Measurements from ENCODE around the gene MGMT.

The MGMT gene

GRCh38 chr10:129627442-129627841, 160.4 kb downstream of the MGMT start:
- no peak for DNase-seq

GRCh38 chr10:129628823-129629222, 161.8 kb downstream of the MGMT start:
- no peak for DNase-seq

GRCh38 chr10:129629911-129630310, 162.9 kb downstream of the MGMT start:
- no peak for DNase-seq

DNA sequence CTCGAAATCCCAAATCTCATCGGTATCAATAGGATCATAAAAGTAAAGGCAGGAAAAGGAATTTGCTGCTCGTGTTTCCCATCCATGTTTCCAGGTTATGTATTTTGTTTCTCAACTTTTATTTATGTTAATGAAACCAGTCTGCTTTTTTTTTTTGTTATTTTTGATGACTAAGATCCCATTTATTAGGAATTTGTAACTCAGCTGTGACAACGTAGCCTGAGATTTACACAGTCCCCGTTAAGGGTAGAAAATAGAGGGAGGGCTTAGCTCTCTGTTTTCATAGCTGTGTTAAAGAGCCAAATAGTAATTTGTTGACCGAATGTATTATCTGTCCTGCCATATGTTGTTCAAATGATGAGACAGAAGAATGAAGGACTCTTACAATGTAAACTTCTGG, 164.0 kb downstream of the MGMT start:
- no peak for DNase-seq

DNA sequence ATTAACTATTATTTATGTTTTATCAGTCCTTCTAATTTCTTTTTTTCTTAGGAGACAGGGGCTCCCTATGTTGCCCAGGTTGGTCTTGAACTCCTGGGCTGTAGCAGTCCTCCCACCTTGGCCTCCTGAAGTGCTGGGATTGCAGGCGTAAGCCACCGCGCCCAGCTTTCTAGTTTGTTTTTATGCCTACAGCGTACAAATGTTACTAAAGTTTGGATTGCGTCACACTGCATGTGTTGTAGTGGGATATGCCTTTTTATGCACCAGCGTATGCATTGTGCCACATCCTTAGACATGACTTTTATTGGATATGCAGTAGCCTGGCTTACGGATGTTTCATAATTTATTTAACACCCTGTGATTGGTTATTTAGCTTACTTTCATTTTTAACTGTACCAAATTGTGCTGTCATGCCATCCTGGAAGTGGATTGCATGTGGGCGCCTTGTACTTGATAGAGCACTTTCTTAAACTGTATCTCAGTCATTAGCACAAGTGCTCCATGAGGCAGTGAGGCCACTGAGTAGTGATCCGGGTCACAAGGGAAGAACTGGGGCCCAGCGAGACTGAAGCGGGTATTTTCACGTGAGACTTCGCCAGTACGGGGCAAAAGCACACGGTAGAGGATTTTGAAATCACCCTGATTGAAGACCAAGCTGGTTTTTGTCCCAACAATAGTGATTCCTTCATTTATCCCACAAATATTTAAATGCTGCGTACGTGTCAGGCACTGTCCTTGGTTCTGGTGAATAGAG, 165.0 kb downstream of the MGMT start:
- DNase-seq = no peak

DNA sequence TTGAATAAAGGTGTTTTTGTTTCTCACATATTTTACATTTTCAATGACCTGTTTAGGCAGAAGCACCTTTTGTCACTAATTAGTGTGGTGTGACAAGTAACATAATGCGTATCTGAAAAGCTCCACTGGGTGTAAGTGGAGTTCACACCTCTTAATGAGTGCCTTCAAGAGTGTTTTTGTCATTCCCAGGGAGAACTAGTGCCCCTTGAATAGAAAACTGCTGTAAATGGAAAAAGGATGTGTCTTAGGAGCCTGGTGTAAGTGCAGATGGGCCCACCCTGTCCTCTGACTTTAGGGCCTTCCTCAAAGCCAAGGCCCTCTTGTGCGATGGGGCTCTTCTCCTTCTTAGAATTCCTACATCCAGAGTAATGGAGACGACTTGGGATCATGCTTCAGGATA, 170.0 kb downstream of the MGMT start:
- DNase-seq = no peak

- DNase-seq = no peak
Observed at GRCh38 chr10:129637846-129638245, 170.8 kb downstream of the MGMT start.

- no peak for DNase-seq
Observed at GRCh38 chr10:129641351-129641750, 174.3 kb downstream of the MGMT start.

DNA sequence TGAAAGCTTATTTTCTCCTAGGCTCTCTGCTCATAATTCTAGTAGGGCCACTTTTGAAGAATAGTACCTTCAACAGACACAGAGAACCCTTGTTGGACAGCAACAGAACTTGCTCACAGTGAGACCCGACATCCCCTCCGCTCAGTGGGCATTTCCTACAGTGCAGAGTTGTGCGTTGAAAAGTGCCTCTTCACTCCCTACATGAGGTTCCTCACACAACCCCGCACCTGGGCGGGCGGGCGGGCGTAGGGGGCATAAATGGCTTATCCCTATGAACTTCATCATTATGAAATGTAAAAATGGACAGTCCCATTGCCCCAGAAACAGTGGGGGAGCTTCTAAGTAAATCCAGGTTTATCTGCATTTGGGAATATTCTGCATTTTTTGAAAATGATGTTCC, 174.9 kb downstream of the MGMT start:
- DNase-seq = no peak

DNA sequence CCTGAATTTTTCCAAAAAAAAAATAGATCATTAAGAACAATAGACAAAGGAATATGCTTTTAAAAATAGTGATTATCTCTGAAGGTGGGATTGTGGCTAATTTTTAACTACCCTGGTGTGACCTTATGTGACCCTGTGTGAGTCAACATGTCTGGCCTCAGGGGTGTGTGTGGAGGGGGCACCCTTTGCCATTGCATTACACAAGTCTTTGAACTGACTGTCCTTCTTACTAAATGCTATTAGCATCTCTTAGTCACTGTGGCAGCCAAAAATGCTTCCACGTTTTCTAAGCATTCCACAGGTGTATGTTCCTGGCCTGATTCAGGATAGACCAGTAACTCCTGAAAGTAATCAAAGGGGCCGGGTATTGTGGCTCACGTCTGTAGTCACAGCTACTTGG, 175.4 kb downstream of the MGMT start:
- DNase-seq = no peak

GRCh38 chr10:129643266-129643665, 176.2 kb downstream of the MGMT start:
- no peak for DNase-seq

DNA sequence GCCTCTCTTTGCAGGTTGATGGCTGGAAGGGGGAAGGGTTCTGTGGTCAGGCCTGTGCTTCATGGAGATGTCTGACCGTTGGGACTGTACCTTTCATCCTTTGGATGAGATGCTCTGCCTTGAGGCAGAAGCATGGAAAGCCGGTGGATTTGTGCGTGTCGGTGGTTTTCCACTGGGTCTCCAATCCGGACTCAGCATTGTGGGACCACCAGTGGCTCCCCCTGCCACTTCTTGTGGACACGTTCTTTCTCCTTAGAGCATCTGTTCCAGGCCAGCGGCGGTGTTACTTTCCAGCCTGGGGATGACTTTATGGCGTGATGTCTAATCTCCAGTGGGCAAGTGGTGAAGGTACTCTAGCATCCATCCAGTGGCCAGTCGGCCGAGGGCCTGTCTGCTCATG, 178.4 kb downstream of the MGMT start:
- DNase-seq = no peak

DNA sequence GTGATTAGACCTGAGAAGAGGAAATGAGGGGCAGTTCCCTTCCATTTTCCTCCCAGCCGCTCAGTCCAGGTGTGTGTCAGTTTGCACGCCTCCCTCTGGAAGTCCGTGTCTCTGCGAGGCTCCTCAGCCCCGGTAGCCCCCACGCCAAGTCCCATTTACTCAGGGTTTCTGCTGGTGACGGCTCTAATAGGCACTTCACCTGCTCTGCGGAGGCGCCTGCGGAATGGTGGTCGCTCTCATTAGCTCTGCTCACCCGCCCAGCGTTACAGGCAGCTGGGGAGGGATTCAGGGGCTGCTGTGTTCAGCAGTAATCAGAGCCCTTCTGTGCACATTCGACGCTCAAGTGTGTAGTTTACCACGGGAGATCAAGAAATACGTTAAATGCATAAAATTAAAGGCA, 179.9 kb downstream of the MGMT start:
- no peak for DNase-seq

- DNase-seq = no peak
Observed at GRCh38 chr10:129647590-129647989, 180.5 kb downstream of the MGMT start.

DNA sequence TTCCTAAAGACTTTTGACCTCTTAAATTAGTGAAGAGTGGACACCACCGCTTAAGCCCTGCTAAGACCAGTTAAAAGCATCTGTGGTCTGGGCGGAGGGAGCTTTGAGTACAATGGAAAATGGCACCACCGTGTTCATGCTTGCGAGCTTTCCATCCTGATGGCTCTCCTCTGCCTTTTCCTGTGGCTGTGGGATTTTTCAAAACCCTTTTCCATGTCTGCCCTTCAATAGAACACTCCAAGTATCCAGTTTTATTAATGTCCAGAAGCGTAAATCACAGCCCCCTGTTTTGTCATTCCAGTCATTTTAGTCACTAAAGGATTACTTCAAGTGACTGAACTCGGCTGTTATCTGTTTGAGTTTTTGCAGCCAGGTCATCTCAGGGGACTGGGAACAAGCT, 181.8 kb downstream of the MGMT start:
- DNase-seq = no peak

DNA sequence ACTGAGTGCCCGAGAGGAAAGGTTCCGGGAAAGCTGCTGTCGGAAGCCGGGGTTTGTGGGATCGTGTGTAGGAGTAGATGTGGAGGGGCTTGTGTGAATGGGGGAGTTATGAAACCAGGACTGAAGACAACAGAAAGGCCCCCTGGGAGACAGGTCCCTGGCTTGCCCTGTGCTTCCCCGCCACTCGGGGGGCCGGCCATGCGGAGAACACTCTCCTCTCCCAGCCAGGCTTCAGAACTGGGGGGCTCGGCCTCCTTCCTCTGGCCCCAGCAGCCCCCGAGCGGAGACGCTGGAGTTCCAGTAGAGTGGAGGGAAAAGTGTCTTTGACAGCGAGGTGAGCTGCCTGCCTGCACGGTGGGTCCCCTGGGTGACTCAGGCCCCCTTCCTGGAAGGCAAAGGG, 185.0 kb downstream of the MGMT start:
- no peak for DNase-seq

GRCh38 chr10:129652521-129653201, 185.6 kb downstream of the MGMT start:
- no peak for DNase-seq

GRCh38 chr10:129653428-129653827, 186.4 kb downstream of the MGMT start:
- no peak for DNase-seq

DNA sequence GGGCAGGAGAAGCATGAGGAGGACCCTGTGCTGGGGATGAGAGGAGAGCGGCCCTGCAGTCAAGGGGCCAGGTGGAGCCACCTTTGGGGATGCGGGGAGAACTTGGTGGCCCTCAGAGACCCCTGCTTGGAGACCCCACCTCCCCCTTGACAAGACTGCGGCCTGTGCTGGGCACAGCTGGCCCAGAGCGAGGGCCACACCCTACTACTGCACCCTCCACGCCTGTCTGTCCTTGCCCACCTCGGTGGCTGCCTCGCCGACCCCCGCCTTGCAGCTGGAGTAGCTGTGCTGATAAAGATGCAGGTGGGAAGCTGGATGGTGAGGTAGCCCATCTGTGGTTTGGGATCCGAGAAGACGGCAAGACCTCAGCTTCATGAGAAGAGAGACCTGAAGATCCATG, 186.8 kb downstream of the MGMT start:
- DNase-seq = no peak

DNA sequence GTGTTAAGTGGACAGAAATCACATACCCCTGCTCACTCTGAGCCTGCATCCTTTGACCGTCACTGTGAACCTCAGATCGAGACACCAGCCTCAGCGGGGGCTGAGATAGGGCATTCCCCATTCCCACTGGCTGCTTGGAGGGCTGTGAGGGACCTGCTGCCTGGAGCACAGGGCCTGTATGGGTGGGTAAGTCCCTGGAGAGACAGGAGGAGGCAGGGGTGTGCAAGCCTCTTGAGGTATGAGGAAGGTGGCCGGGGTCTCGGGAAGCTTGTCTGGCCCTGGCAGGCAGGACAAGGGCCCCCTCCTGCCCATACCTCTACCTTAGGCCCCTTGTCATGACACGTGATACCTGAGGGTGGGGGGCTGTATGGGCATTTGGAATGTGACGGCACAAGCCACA, 187.4 kb downstream of the MGMT start:
- DNase-seq = no peak

GRCh38 chr10:129655007-129655678, 188.1 kb downstream of the MGMT start:
- DNase-seq = no peak

- no peak for DNase-seq
Observed at GRCh38 chr10:129655679-129656031, 188.6 kb downstream of the MGMT start.

DNA sequence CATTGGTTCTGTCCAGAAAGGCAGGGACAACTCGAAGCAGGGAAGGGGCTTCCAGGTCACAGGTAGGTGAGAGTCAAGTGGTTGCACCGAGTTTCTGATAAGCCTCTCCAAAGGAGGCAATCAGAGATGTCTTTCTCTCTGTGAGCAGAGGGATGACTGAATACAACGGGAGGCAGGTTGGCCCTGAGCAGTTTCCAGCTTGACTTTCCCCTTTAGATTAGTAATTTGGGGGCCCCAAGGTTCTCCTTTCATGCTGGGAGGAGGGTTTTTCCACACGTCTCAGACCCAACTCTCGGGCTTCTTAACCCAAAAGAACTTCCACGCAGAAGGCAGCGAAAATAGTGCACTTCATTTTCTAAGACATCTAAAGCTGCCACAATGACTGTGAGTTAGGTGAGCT, 189.6 kb downstream of the MGMT start:
- no peak for DNase-seq

DNA sequence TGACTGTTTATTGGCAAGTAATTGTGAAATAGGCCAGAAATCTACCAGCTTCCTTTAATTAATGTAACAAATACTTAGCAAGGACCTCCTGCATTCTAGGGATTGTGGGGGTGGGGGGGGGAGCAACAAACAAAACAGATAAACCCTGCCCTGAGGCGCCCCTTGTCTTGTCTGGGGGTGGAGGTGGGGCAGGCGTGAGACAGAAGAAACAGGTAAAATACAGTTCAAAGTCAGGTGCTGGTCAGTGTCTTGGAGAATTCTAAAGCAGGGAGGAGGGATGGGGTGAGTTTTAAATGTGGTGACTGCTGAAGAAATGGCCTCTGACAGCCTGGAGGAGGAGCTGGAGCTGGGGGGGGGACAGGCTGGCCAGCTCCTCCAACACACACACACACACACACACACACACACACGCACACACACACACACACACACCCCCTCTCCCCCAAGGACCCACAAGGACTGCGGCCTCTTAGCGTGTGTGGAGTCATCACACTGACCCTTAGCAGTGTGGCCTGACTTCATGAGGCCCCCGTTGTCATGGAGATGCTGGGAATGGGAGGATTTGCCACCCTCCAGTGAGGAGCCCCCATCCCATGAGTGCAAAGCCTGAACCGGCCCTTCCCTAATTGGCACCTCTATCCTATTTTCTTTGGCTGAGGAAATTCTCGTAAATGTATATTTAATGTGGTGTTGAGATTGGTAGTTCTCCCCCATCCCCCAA, 190.4 kb downstream of the MGMT start:
- no peak for DNase-seq
